GM12892 (cell line): ENCODE measurements around the gene DYNLT4.

Experiments
- POLR2A ChIP-seq: IDR thresholded peaks from 2 replicates; pipeline ENCODE4 v1.6.1; 2011; ENCODE audit warnings: low read depth, low read length, control low read depth
- POLR2AphosphoS5 ChIP-seq: IDR thresholded peaks from 2 replicates; pipeline ENCODE4 v1.6.1; 2011; ENCODE audit warnings: low read depth, low read length, control low read depth
- TAF1 ChIP-seq: IDR thresholded peaks from 2 replicates; pipeline ENCODE4 v1.6.1; 2011; ENCODE audit warnings: low read depth, mild to moderate bottlenecking, control low read depth, low read length, borderline replicate concordance

- TF ChIP-seq POLR2A (no peak), POLR2AphosphoS5 (no peak), TAF1 (no peak)
These were observed 13.4 kb upstream of the DYNLT4 start for GRCh38 chr1:44820328-44821239.
